ENCODE results near the gene PATJ.

DNA sequence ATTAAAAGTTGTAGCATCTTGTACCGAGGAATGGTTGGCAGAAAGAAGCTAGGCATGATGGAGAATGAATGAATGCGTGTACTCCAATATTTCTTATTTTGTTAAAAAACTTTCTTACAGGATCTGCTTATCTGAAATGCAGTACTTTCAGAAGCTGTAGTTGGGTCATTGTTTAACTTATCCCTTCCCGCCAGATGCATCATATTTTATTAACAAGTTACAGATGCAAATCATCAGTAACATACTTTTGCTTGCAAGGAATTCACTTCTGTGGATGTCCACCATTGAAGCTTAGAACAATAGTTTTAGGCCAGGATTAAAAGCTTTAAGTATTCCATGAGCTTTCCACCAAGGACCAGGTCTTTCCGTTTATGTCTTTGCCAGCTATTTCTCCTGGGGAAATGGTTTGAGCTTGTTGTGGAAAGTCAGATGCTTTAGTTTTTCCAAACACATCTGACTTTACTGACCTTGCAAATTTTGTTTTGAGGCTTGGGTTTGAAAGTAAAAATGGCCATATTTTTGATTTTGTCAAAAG is 65.4 kb downstream of the PATJ start:
- TF ChIP-seq, protein P1, sequence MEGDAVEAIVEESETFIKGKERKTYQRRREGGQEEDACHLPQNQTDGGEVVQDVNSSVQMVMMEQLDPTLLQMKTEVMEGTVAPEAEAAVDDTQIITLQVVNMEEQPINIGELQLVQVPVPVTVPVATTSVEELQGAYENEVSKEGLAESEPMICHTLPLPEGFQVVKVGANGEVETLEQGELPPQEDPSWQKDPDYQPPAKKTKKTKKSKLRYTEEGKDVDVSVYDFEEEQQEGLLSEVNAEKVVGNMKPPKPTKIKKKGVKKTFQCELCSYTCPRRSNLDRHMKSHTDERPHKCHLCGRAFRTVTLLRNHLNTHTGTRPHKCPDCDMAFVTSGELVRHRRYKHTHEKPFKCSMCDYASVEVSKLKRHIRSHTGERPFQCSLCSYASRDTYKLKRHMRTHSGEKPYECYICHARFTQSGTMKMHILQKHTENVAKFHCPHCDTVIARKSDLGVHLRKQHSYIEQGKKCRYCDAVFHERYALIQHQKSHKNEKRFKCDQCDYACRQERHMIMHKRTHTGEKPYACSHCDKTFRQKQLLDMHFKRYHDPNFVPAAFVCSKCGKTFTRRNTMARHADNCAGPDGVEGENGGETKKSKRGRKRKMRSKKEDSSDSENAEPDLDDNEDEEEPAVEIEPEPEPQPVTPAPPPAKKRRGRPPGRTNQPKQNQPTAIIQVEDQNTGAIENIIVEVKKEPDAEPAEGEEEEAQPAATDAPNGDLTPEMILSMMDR (IDR thresholded peaks at IDR 0.05; ENCODE audit: insufficient read depth, low read length, poor library complexity, severe bottlenecking) = no peak
- TF ChIP-seq EZH2phosphoT487 (conservative IDR thresholded peaks at IDR 0.05; ENCODE audit: low read length) = no peak

Data from SU-DHL-6 (cell line).